Measurements from ENCODE around the gene ROBO4. TPM values are rescaled to one million over a fixed set of nuclear protein-coding genes. Genes with fewer than 3 reads are reported as not detected.

Gene ROBO4
- total RNA-seq, 2 experiments from 2014 or later: not detected

DNA sequence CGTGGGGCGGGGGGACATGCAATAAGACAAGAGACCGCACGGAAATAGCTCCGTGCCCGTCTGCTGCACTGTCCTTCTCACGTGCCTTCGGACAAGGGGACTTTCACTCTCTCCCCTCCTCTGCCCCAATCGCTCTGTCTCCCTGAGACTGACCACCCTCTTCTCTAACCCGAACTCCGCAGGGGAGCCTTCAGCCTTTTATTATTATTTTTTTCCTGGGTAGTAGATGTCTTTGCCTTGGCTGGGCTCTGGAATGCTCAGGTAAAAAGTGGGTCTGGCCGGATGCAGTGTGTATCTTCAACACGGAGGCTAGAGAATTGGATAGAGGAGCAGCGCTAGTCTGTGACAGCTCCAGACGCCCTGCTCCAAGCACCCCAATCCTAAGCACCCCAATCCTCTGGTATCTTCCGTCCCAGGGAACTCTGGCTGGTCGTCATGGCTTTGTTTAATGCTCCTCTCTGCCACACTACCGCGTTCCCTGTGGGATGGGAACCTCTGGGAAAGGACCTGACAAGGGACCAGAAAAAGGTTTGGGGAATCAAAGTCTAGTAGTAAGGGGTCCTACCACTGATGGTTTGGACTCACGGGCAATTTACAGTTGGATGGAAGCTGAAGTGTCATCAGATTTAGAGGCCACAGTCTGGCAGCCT is 57.6 kb downstream of the ROBO4 start:
- Mint-ChIP-seq H3K4me1 (peaks cover 23% of the 10 kb centered on the region), H3K27me3 (peaks cover 72% of the 10 kb centered on the region), H3K4me3 (no peak overlapping the region), H3K9me3 (no peaks in the 10 kb centered on the region), H3K27ac (no peak overlapping the region), H3K36me3 (ENCODE audit: low read depth) (no peaks in the 10 kb centered on the region)
- POLR2A ChIA-PET: no interaction called here
- no peak for DNase-seq
- CTCF ChIA-PET: interaction anchor here (4.2 kb wide), 1 partner anchor 197 kb away, joined by 30 read pairs; no protein-coding TSS in a partner anchor

DNA sequence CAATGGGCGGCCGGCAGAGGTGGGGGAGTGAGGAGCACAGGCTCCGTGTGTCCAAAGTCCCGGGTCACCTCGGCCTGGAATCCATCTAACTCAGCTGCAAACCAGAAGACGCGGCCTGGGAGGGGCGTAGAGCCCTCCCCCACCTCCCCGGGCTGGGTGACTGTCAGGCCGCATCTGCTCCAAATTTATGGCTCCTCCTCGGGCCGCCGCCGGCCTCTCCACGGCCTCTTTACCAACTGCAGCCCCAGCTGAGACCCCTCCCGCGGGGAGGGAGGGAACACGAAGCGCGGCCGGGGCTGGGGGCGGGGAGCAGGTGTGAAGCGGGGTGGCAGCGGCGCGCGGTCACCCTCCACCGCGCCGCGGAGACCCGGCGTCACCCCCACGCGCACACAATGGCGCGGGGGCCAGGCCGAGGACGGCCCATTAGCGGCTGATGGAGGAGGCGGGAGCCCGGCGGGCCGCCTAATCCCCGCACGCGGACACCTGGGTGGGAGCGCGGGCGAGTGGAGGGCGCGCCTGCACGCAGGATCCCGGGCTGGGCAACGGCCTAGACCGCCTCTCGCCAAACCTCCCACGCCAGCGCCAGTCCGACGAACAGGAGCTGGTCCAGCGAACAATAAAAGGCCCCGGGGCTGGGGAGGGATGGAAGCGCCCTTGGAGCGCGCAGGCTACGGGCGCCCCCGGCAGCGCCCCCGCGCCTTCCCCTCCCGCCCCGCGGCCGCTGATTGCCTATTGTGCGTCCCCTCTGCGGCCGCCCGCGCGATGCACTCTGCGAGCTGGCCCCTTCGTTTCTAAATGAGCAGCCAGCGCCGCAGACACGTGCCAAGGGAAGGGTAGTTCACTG is 58.3 kb downstream of the ROBO4 start:
- CTCF ChIA-PET: interaction anchor here (1.9 to 4.2 kb wide), 5 partner anchors 37 to 196 kb away, joined by 7 to 51 read pairs (median 29); partner anchors contain the start of gene ESAM
- H3K27ac Mint-ChIP-seq: no peak overlapping the region
- DNase-seq: no peak
- POLR2A ChIA-PET: no interaction called here
- peaks cover 66% of the 10 kb centered on the region for H3K27me3 Mint-ChIP-seq
- no peak overlapping the region for H3K4me3 Mint-ChIP-seq
- no peaks in the 10 kb centered on the region for H3K36me3 Mint-ChIP-seq (ENCODE audit: low read depth)
- H3K4me1 Mint-ChIP-seq: peaks cover 23% of the 10 kb centered on the region
- no peaks in the 10 kb centered on the region for H3K9me3 Mint-ChIP-seq

DNA sequence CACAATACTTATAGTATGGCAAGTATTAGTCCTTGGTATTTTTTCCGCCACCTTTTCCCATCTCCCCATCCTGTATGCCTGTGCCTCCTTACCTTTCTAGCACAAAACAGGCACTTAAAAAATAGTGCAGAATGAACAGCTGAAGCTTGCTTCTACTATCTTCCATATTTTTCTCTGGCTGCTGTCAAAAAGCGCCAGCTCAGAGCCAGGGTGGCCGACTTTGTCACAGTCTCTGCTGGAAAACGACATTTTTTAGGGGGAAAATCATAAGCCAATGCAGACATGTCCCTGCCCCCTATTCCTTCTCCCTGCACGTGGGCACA is 58.9 kb downstream of the ROBO4 start:
- H3K9me3 Mint-ChIP-seq: no peaks in the 10 kb centered on the region
- peaks cover 64% of the 10 kb centered on the region for H3K27me3 Mint-ChIP-seq
- no peak for DNase-seq
- POLR2A ChIA-PET: no interaction called here
- H3K27ac Mint-ChIP-seq: no peak overlapping the region
- H3K36me3 Mint-ChIP-seq (ENCODE audit: low read depth): no peaks in the 10 kb centered on the region
- CTCF ChIA-PET: interaction anchor here (1.9 to 4.2 kb wide), 7 partner anchors 38 to 196 kb away, joined by 7 to 51 read pairs (median 17); partner anchors contain the start of genes ESAM and MSANTD2
- H3K4me3 Mint-ChIP-seq: no peak overlapping the region
- peaks cover 23% of the 10 kb centered on the region for H3K4me1 Mint-ChIP-seq

DNA sequence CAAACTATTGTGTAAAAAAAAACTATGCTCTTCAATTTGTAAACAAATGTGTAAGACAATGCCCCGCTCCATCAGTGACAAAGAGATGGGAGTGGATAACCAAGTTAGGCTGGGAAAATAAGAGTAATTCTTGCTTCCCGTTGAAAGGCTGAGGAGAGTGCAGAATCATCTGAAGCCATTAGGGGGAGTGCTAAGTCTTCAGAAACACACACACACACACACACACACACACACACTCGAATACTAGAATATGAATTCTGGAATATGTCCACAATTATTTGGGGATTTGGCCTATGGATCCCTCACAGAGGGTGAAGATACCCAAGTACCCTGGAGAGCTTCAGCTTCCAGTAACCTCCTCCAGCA is 60.2 kb downstream of the ROBO4 start:
- ChIA-PET CTCF (interaction anchor here (0.6 to 4.2 kb wide), 27 partner anchors 9 to 577 kb away, joined by 3 to 51 read pairs (median 5); partner anchors contain the start of genes ESAM, MSANTD2, ROBO3 and TMEM218), POLR2A (interaction anchor here (1.0 to 2.7 kb wide), 4 partner anchors 37 to 168 kb away, joined by 3 to 13 read pairs (median 4); partner anchors contain the start of genes MSANTD2, SIAE and SPA17)
- peaks cover 60% of the 10 kb centered on the region for H3K27me3 Mint-ChIP-seq
- H3K4me1 Mint-ChIP-seq: peaks cover 21% of the 10 kb centered on the region
- no peak for DNase-seq
- no peaks in the 10 kb centered on the region for H3K36me3 Mint-ChIP-seq (ENCODE audit: low read depth)
- no peak overlapping the region for H3K27ac Mint-ChIP-seq
- H3K4me3 Mint-ChIP-seq: no peak overlapping the region
- H3K9me3 Mint-ChIP-seq: no peaks in the 10 kb centered on the region

DNA sequence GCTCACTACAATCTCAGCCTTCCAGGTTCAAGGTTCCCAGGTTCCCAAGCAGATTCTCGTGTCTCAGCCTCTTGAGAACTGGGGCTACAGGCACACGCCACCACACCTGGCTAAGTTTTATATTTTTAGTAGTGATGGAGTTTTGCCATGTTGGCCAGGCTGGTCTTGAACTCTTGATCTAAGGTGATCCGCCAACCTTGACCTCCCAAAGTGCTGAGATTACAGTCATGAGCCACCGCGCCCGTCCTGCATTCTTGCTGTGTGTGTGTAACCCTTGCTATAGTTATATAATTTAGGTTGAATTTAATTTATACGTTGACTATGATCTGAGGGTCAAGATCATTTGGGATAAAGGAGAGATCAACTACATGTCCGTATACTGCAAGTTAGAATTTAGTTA is 61.7 kb downstream of the ROBO4 start:
- peaks cover 46% of the 10 kb centered on the region for H3K27me3 Mint-ChIP-seq
- ChIA-PET POLR2A (interaction anchor here (2.7 kb wide), 1 partner anchor 166 kb away, joined by 13 read pairs; no protein-coding TSS in a partner anchor), CTCF (interaction anchor here (0.9 to 4.2 kb wide), 26 partner anchors 20 to 212 kb away, joined by 3 to 51 read pairs (median 4); partner anchors contain the start of genes CCDC15, ESAM, MSANTD2 and SIAE)
- no peak overlapping the region for H3K27ac Mint-ChIP-seq
- no peak for DNase-seq
- peaks cover 21% of the 10 kb centered on the region for H3K4me1 Mint-ChIP-seq
- peak overlapping the region; percentile 47 for H3K4me3 Mint-ChIP-seq
- no peaks in the 10 kb centered on the region for H3K36me3 Mint-ChIP-seq (ENCODE audit: low read depth)
- H3K9me3 Mint-ChIP-seq: no peaks in the 10 kb centered on the region

DNA sequence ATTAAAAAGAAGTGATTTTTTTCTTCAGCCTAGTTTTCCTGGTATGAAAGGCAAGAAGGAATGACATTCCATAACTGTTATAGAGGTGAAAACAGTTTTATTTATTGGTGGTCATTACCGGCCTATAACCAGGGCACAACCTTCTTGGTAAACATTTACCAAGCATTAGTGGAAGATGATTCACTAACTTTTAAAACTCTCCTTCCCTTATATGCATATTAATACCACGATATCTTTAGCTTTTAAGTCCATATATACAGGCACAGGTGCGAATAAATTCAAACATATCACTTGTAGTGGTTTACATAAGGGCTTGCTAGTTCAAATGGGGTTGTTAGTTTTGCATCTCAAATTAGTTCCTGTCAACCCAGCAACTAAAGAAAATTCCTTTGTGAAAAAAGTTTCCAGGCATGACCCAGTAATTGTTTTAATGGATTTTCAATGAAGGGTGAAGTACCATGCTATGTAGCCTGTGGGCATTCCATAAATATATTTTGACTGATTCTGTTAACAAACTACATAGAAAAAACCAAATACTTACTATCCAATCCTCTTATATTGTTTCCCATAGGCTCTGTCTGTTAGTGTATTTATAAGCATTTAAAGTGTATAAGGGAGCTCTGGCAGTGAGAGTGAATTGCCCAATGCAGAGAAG is 63.0 kb downstream of the ROBO4 start:
- ChIA-PET POLR2A (no interaction called here), CTCF (interaction anchor here (0.7 to 2.7 kb wide), 5 partner anchors 32 to 201 kb away, joined by 3 to 7 read pairs (median 5); no protein-coding TSS in a partner anchor)
- Mint-ChIP-seq H3K4me1 (peaks cover 18% of the 10 kb centered on the region), H3K27ac (no peak overlapping the region), H3K27me3 (peaks cover 34% of the 10 kb centered on the region), H3K36me3 (ENCODE audit: low read depth) (no peaks in the 10 kb centered on the region), H3K9me3 (no peaks in the 10 kb centered on the region), H3K4me3 (no peak overlapping the region)
- DNase-seq: no peak

Other genes starting within 250 kb of the ROBO4 start
- gene SIAE, start 224.1 kb downstream of the ROBO4 start, total RNA-seq: 1 to 10 TPM; 5.1 to 8.2 TPM
- gene SPA17, start 224.0 kb downstream of the ROBO4 start, total RNA-seq: 1 to 10 TPM; 3.4 to 3.8 TPM
- gene NRGN, start 157.9 kb downstream of the ROBO4 start, total RNA-seq: 1 to 10 TPM; 7.3 to 8.4 TPM
- under 1 TPM; 0.38 to 0.55 TPM for gene VSIG2, start 145.6 kb downstream of the ROBO4 start, total RNA-seq
- 1 to 10 TPM; 1.0 to 1.6 TPM for gene ESAM, start 135.6 kb downstream of the ROBO4 start, total RNA-seq
- gene MSANTD2, start 97.5 kb downstream of the ROBO4 start, total RNA-seq: 10 to 100 TPM in 1 of 2 experiments, 1 to 10 TPM in 1; 9.4 to 10.4 TPM
- gene ROBO3, start 32.4 kb downstream of the ROBO4 start, total RNA-seq: 1 to 10 TPM; 7.9 to 8.5 TPM
- gene HEPN1, start 21.4 kb upstream of the ROBO4 start, total RNA-seq: not detected
- gene HEPACAM, start 38.2 kb upstream of the ROBO4 start, total RNA-seq: not detected
- 1 to 10 TPM; 9.2 to 9.7 TPM for gene CCDC15, start 56.3 kb upstream of the ROBO4 start, total RNA-seq
- gene SLC37A2, start 165.4 kb upstream of the ROBO4 start, total RNA-seq: 1 to 10 TPM; 2.2 to 2.6 TPM
- gene TMEM218, start 213.8 kb upstream of the ROBO4 start, total RNA-seq: 10 to 100 TPM; 13.7 to 15.6 TPM

Measured in activated CD4-positive, alpha-beta memory T cell treated with anti-CD3 and anti-CD28 coated beads, Interleukin-2, amount 10 ng/mL, durations not matched to agents 7 days and 5 days (primary cell).